GM12878 (cell line): ENCODE results near the gene RAC2. TPM values are rescaled to one million over a fixed set of nuclear protein-coding genes. Genes with fewer than 3 reads are reported as not detected.

ENCODE experiments used
- ATAC-seq: fragments of 200-7000 bp; cut with Tn5 transposase; 3 replicates; pipeline ENCODE4 v1.9.1; 2020; ENCODE audit warnings: mild to moderate bottlenecking, moderate library complexity
- BruUV-seq: library from RNA; stranded (reverse); fragments of 400-500 nt; replicated peaks from 2 replicates; lab custom pipeline; 2021; lab: Mats Ljungman, UMichigan
- CTCF ChIA-PET: fragments of 300-600 bp; sonication (Branson Sonifier 250); formaldehyde crosslinking; extraction: SDS; loops from one replicate; lab custom pipeline; 2021; ENCODE audit warnings: inconsistent platforms; lab: Yijun Ruan, JAX
- POLR2A ChIA-PET: fragments of 350-600 bp; formaldehyde crosslinking; extraction: SDS; loops from one replicate; lab custom pipeline; 2021; ENCODE audit warnings: inconsistent platforms; lab: Charles Lee
- RAD21 ChIA-PET: fragments of 300-600 bp; sonication (Branson Sonifier 250); formaldehyde crosslinking; loops from one replicate; lab custom pipeline; 2023; ENCODE audit warnings: antibody characterized with exemption; ENCODE audit not compliant: unreplicated experiment; lab: Charles Lee
- SMC1A ChIA-PET: fragments of 300-600 bp; sonication (Branson Sonifier 250); formaldehyde crosslinking; loops from one replicate; lab custom pipeline; 2023; ENCODE audit not compliant: unreplicated experiment, uncharacterized antibody; lab: Charles Lee
- DNase-seq: peaks from one replicate; pipeline ENCODE4 v3.0.0-alpha.2; 2011; ENCODE audit warnings: low read depth, low spot score
- FAIRE-seq: peaks from 3 replicates; lab custom pipeline; 2011; peaks lifted over from hg19 to GRCh38; lab: Jason Lieb, UNC
- H2AFZ ChIP-seq: 2 replicates; pipeline ENCODE4 v1.6.0; 2011; ENCODE audit warnings: low read depth, low read length, control low read depth; ENCODE audit not compliant: control insufficient read depth
- H3K27ac ChIP-seq: 2 replicates; pipeline ENCODE4 v1.5.1; 2011; ENCODE audit warnings: control low read depth; ENCODE audit not compliant: control insufficient read depth, insufficient read depth
- H3K27me3 ChIP-seq, 2 experiments: replicated peaks in 1 of 2; 2 replicates each; pipeline versions ENCODE4 v1.6.0 to v1.6.1; 2011; ENCODE audit warnings: low read length in 1 of 2; ENCODE audit not compliant: control insufficient read depth in 2 of 2, insufficient read depth in 2 of 2
- H3K36me3 ChIP-seq, 2 experiments: 2 replicates each; pipeline ENCODE4 v1.5.1; 2011; ENCODE audit warnings: low read length in 1 of 2; ENCODE audit not compliant: control insufficient read depth in 2 of 2, insufficient read depth in 2 of 2
- H3K4me1 ChIP-seq: 2 replicates; pipeline ENCODE4 v1.6.1; 2011; ENCODE audit warnings: mild to moderate bottlenecking, low read length, moderate library complexity, mixed read lengths; ENCODE audit not compliant: control insufficient read depth, insufficient read depth
- H3K4me2 ChIP-seq: 2 replicates; pipeline ENCODE4 v1.6.0; 2011; ENCODE audit warnings: control low read depth; ENCODE audit not compliant: control insufficient read depth, insufficient read depth
- H3K4me3 ChIP-seq: fragments of 200-600 bp; sonication (generic); 2 replicates; pipeline ENCODE4 v1.5.1; 2016
- H3K79me2 ChIP-seq: 2 replicates; pipeline ENCODE4 v1.6.0; 2011; ENCODE audit warnings: low read length; ENCODE audit not compliant: control insufficient read depth, insufficient read depth
- H3K9ac ChIP-seq: 2 replicates; pipeline ENCODE4 v1.8.0; 2011; ENCODE audit warnings: low read length, control low read depth, mixed read lengths; ENCODE audit not compliant: control insufficient read depth, insufficient read depth
- H3K9me3 ChIP-seq: replicated peaks from 3 replicates; pipeline ENCODE4 v1.5.1; 2011; ENCODE audit warnings: mild to moderate bottlenecking, low read length; ENCODE audit not compliant: control insufficient read depth, insufficient read depth
- H4K20me1 ChIP-seq: 2 replicates; pipeline ENCODE4 v1.6.0; 2011; ENCODE audit not compliant: control insufficient read depth, insufficient read depth
- POLR2A ChIP-seq: IDR thresholded peaks from 2 replicates; pipeline ENCODE4 v1.6.1; 2011; ENCODE audit warnings: low read depth, mild to moderate bottlenecking, low read length
- ZNF207 ChIP-seq: fragments of 450-650 bp; IDR thresholded peaks from 2 replicates; pipeline ENCODE4 v1.6.1; 2014; ENCODE audit warnings: antibody characterized with exemption, mild to moderate bottlenecking, borderline replicate concordance
- WGBS: methylation state at CpG from one replicate; pipeline ENCODE4 v1.1.6; 2016; ENCODE audit warnings: low lambda C conversion rate; ENCODE audit not compliant: insufficient replicate concordance, insufficient coverage; ENCODE audit errors: missing lambda C conversion rate; 5-methylcytosine and 5-hydroxymethylcytosine counted together
- in situ Hi-C: fragments of 300-500 bp; cut with MboI; formaldehyde crosslinking; loops from 9 replicates; pipeline ENCODE4 v1.14.3; 2018; ENCODE audit warnings: mixed read lengths
- intact Hi-C: fragments of 100-400 bp; cut with micrococcal nuclease; formaldehyde crosslinking; loops from one replicate; pipeline ENCODE4 v1.14.2; 2022; ENCODE audit not compliant: unreplicated experiment
- polyA plus RNA-seq, 11 experiments: library from polyadenylated mRNA; depleted of rRNA in 4 of 11; unstranded in 6 of 11; stranded (reverse) in 5 of 11; fragments of >200 nt; fragmentation: Nextera tagmentation in 4 of 11; fragmentation: Illumina TruSeq in 1 of 11; extraction: Ambion mirVana in 4 of 11; extraction: Trizol in 1 of 11; gene quantifications; 1 replicate in 1 of 11; 2 replicates in 10 of 11; pipeline versions ENCODE4 v1.2.1 to v1.2.3, GENCODE V29; 2011 to 2016; ENCODE audit warnings: inconsistent platforms in 2 of 11, missing spikeins in 2 of 11, low read depth in 1 of 11
- total RNA-seq, 4 experiments: library from RNA; depleted of rRNA in 3 of 4; stranded (reverse); fragments of >200 nt in 3 of 4; fragmentation: Illumina TruSeq in 1 of 4; extraction: Trizol in 1 of 4; gene quantifications; 2 replicates each; pipeline versions ENCODE4 v1.2.1 to v1.2.3, GENCODE V29; 2013 to 2021

The RAC2 gene
- total and polyA plus RNA-seq, 10 of the 15 experiments (the other 5 are each of a cell fraction or from before 2014, with no cell fraction given), result 102 to 386 (median 304) TPM

- ATAC-seq (no peak), FAIRE-seq (no peak), DNase-seq (no peak)
- H3K36me3 ChIP-seq, result peaks cover 29 to 47% of the 10 kb centered on the region in 2 experiments
- intact Hi-C loops, result loop anchor here (5.0 kb wide), 1 partner anchor 77 kb away; no protein-coding TSS in a partner anchor
- peaks cover 7% of the 10 kb centered on the region; the same call in 1 of the 2 replicates for H4K20me1 ChIP-seq
- POLR2A ChIA-PET, result interaction anchor here (0.7 to 12.5 kb wide), 4 partner anchors 9 to 40 kb away, joined by 3 to 246 read pairs (median 96); no protein-coding TSS in a partner anchor
- CTCF ChIA-PET, result interaction anchor here (0.6 to 12.8 kb wide), 6 partner anchors 9 to 195 kb away, joined by 3 to 265 read pairs (median 8); no protein-coding TSS in a partner anchor
- 70% methylated on average over 10 of the region's 10 CpGs for WGBS
- in situ Hi-C loops, result no loop called here
- RAD21 ChIA-PET, result interaction anchor here (1.1 to 9.8 kb wide), 6 partner anchors 9 to 384 kb away, joined by 3 to 196 read pairs (median 92); no protein-coding TSS in a partner anchor
- BruUV-seq, result no TSS peak
- no peak overlapping the region for H2AFZ ChIP-seq
- H3K79me2 ChIP-seq, result peaks cover 90% of the 10 kb centered on the region
- peaks cover 70% of the 10 kb centered on the region for H3K4me1 ChIP-seq
- SMC1A ChIA-PET, result interaction anchor here (7.0 to 10.3 kb wide), 4 partner anchors 9 to 22 kb away, joined by 87 to 165 read pairs (median 109); no protein-coding TSS in a partner anchor
- H3K27me3 ChIP-seq, result no peaks in the 10 kb centered on the region
- no peak overlapping the region for H3K9ac ChIP-seq
- peak overlapping the region; percentile 39; the same call in 1 of the 2 replicates for H3K4me3 ChIP-seq
- TF ChIP-seq ZNF207 (no peak), POLR2A (peak; percentile 1; the same call in 1 of the 2 replicates)
- peak overlapping the region; percentile 73 for H3K4me2 ChIP-seq
- H3K27ac ChIP-seq, result no peak overlapping the region; the same call in none of the 2 replicates
- no peaks in the 10 kb centered on the region for H3K9me3 ChIP-seq
These were observed 4.5 kb downstream of the RAC2 start for GRCh38 chr22:37239336-37240239.
